ENCODE measurements around the gene PAN3. TPM values are rescaled to one million over a fixed set of nuclear protein-coding genes. Genes with fewer than 3 reads are reported as not detected.

PAN3 gene
- total RNA-seq, 1 experiment from 2014 or later = 48.5 TPM

DNA sequence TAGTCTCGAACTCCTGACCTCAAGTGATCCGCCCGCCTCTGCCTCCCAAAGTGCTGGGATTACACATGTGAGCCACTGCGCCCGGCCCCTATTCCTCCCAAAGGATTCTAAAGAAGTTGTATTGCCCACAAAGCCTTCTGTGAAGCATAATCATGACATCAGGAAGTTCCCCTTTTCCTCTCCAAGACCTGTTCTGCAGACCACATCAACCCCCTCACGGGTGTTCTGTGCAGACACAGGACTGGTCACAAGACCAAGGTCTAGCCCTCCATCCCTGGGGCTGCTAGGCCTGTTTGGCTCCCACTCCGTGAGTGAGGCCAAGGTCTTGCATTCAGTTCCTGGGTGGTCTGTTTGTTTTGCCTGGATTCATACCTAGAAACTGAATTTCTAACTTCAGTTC is 178.5 kb downstream of the PAN3 start:
- H3K36me3 Mint-ChIP-seq (ENCODE audit: insufficient read depth in 1 of 3, low read depth in 3 of 3) = peaks cover 21 to 34% (median 28%) of the 10 kb centered on the region in 3 experiments; a peak in 6 of 7 replicates
- H3K4ac ChIP-seq (ENCODE audit: low read depth, low read length) = no peak overlapping the region
- no peak overlapping the region for H2BK20ac ChIP-seq (ENCODE audit: low read depth, low read length, poor library complexity, severe bottlenecking)
- H3K14ac ChIP-seq (ENCODE audit: insufficient read depth, low read length) = no peak overlapping the region
- H3K9me3 ChIP-seq (ENCODE audit: control insufficient read depth, low read depth, low read length) = no peaks in the 10 kb centered on the region
- no peak for DNase-seq
- H4K20me1 ChIP-seq (ENCODE audit: control insufficient read depth, insufficient read depth, insufficient read length) = no peaks in the 10 kb centered on the region
- no peaks in the 10 kb centered on the region for H3K79me2 ChIP-seq (ENCODE audit: insufficient read depth, low read length)
- H2BK5ac ChIP-seq (ENCODE audit: insufficient read length, low read length) = no peak overlapping the region
- no peak overlapping the region for H2BK15ac ChIP-seq (ENCODE audit: low read depth, low read length)
- H3K4me1 ChIP-seq (ENCODE audit: insufficient read depth, low read length) = no peaks in the 10 kb centered on the region
- no peak overlapping the region for H2AFZ ChIP-seq (ENCODE audit: low read length)
- no peak overlapping the region for H3T11ph ChIP-seq (ENCODE audit: low read length)
- no peaks in the 10 kb centered on the region for H3K79me1 ChIP-seq (ENCODE audit: insufficient read depth, low read depth, low read length, poor library complexity, severe bottlenecking)
- no peaks in the 10 kb centered on the region for H3K23me2 ChIP-seq (ENCODE audit: insufficient read length, low read depth, low read length, poor library complexity, severe bottlenecking)
- peaks cover 6 to 7% of the 10 kb centered on the region in 2 experiments for H3K4me1 Mint-ChIP-seq
- H3K27ac ChIP-seq (ENCODE audit: insufficient read length, low read depth, low read length) = no peak overlapping the region
- WGBS (ENCODE audit: extremely low coverage, insufficient read length, low lambda C conversion rate) = no CpG with 5 or more reads among the region's 7 CpGs
- H4K5ac ChIP-seq (ENCODE audit: insufficient read length, low read depth, low read length) = no peak overlapping the region
- no peak overlapping the region for H3K56ac ChIP-seq (ENCODE audit: insufficient read length, low read depth, low read length)
- H2BK120ac ChIP-seq (ENCODE audit: low read depth, low read length, poor library complexity, severe bottlenecking) = no peak overlapping the region
- no peaks in the 10 kb centered on the region for H3K27me3 Mint-ChIP-seq (ENCODE audit: low read depth)
- no peak overlapping the region for H4K91ac ChIP-seq (ENCODE audit: insufficient read length, low read depth, low read length)
- no peak overlapping the region for H2BK12ac ChIP-seq (ENCODE audit: insufficient read length, low read depth, low read length)
- no peak overlapping the region for H3K18ac ChIP-seq (ENCODE audit: insufficient read length, low read depth, low read length)
- peak overlapping the region in 1 of 3 experiments; percentile 70; a peak in 1 of 7 replicates for H3K27ac Mint-ChIP-seq
- H3K23ac ChIP-seq (ENCODE audit: insufficient read length, low read depth, low read length) = no peak overlapping the region
- no peak overlapping the region for H3K9ac ChIP-seq (ENCODE audit: extremely low read depth, insufficient read length, low read length)
- H4K8ac ChIP-seq (replicated peaks; ENCODE audit: insufficient read length, low read depth, low read length) = no peak overlapping the region
- no peak overlapping the region for H2AK5ac ChIP-seq (ENCODE audit: insufficient read length, low read length)
- no peak overlapping the region for H3K4me2 ChIP-seq (ENCODE audit: insufficient read depth, insufficient read length, low read length)
- H3K9me3 Mint-ChIP-seq = no peaks in the 10 kb centered on the region
- TF ChIP-seq, protein P1, sequence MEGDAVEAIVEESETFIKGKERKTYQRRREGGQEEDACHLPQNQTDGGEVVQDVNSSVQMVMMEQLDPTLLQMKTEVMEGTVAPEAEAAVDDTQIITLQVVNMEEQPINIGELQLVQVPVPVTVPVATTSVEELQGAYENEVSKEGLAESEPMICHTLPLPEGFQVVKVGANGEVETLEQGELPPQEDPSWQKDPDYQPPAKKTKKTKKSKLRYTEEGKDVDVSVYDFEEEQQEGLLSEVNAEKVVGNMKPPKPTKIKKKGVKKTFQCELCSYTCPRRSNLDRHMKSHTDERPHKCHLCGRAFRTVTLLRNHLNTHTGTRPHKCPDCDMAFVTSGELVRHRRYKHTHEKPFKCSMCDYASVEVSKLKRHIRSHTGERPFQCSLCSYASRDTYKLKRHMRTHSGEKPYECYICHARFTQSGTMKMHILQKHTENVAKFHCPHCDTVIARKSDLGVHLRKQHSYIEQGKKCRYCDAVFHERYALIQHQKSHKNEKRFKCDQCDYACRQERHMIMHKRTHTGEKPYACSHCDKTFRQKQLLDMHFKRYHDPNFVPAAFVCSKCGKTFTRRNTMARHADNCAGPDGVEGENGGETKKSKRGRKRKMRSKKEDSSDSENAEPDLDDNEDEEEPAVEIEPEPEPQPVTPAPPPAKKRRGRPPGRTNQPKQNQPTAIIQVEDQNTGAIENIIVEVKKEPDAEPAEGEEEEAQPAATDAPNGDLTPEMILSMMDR (conservative IDR thresholded peaks at IDR 0.05) = no peak
- H3K27me3 ChIP-seq (ENCODE audit: insufficient read depth, low read length) = no peaks in the 10 kb centered on the region
- H3K4me3 Mint-ChIP-seq = no peak overlapping the region
